Activated naive CD4-positive, alpha-beta T cell (primary cell): ENCODE data around the gene CTU1.

Experiments
- DNase-seq, 4 experiments: peaks; one replicate each; lab custom pipeline; 2025; lab: John Stamatoyannopoulos, UW

Gene CTU1

DNA sequence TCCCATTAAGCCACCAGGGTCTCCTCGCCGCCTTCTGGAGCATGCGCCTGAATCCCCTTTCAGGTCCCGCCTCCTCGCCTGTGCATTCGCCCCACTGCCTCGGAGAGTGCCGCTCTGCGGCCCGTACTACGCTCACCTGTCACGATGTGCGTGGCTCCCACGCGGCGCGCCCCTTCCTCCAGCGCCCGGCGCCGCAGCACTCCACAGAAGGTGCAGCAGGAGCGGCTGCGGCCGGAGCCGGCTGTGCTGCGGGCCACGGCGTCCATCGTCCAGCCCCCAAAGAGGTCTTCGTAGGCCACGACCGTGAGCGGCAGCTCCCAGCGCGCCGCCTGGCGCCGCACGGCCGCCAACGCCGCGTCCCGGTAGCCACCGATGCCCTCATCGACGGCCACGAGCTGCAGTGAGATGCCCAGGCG, 4.3 kb downstream of the CTU1 start:
- no peak for DNase-seq

DNA sequence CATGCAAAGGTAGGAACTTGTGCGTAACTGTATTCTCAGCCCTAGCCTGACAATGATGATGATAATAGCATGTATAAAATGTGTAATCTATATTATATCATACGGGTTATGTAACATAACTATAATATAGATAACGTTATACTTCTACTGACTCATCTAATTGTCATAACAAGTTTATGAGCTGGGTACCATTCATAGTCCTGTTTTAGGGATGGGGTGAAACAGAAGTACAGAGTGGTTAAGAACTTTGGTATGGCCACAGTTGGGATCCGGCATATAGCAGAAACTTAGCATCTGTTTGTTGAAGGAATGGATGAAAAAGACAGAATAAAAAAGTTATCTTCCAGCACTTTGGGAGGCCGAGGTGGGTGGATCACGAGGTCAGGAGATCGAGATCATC, 5.2 kb downstream of the CTU1 start:
- DNase-seq: no peak

DNA sequence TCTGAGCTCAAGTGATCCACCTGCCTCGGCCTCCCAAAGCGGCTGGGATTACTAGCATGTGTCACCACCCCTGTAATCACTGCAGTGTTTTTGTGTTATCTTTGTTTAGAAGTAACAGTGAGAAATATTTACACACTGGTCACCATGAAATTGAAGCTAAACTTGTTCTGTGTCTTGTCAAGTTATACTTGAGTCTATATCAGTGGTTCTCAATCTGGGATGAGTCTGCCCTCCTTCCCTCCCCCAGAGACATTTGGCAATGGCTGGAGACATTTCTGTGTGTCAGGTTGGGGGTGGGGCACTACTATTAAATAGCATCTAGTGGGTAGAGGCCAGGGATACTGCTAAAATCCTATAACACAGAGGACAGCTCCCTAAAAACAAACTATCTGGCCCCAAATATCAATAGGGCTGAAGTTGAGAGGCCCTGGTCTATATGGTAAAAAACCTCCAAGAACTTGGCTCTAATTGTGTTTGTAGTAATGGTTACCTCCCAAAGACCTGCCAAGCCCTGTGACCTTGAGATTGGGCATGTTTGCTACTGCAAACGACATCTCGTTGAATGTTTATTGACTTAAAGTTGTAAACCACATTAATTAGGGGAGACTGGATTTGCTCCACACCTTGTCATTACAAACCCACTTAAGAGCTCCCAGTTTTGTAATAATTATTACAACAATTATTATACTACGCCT, 6.9 kb downstream of the CTU1 start:
- DNase-seq: no peak

DNA sequence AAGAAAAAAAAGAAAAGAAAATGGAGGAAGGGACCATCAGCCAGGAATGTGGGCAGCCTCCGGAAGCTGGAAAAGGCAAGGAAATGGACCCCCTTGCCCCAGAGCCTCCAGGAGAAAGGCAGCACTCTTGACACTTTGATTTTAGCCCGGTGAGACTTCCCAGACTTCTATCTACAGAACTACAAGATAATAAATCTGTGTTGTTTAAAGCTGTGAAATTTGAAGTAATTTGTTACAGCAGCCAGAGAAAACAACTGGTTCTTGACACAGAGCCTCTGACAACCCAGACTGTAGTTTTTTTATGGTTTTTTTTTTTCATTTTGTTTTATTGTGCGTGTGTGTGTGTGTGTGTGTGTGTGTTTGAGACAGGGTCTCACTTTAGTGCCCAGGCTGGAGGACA, 7.6 kb downstream of the CTU1 start:
- DNase-seq: no peak

DNA sequence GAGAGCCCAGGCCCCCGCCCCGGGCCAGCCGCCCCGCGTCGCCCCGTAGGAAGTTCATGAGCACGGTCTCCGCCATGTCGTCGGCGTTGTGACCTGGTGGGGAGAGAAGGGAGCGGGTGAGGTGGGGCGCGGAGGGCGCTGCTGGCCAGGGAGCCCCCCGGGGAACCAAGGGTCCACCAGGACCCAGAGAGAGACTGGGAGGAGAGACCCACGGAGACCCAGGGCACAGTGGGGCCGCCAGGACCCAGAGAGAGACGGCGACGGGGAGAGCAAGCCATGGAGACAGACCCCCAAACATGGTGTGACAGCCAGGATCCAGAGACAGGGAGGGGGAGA, 9.2 kb downstream of the CTU1 start:
- no peak for DNase-seq

DNA sequence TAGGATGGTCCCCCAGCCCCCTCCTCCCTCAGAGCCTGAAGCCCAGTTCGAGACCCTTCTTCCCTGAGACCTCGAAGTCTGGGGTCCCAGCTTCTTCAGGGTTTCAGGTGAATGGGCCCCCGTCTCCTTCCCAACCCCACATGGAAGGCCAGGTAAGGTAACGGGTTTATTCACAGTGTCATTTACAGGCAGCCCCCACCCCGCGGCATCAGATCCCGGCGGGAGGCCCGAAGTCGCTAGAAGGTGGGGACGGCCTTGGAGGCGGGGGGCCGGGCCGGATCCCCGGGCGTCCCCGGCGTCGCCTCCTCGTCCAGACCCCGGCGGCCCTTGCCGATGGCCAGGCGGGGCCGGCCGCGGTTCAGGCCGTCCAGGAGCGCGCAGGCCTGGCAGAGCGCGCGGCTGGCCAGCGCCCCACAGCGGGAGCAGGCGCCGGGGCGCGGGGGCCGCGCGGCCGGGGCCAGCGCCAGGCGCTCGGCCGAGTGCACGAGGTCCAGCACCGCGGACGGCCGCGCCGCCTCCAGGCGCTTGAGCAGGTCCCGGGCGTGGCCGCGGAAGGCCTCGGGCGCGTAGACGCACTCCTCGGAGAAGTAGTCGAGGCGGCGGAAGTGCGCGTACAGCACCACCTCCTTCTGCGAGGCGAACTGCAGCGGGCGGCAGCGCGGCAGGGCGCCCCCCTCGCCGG, 9.7 kb downstream of the CTU1 start:
- DNase-seq: peak in 2 of 4 experiments; percentile 39 to 60

DNA sequence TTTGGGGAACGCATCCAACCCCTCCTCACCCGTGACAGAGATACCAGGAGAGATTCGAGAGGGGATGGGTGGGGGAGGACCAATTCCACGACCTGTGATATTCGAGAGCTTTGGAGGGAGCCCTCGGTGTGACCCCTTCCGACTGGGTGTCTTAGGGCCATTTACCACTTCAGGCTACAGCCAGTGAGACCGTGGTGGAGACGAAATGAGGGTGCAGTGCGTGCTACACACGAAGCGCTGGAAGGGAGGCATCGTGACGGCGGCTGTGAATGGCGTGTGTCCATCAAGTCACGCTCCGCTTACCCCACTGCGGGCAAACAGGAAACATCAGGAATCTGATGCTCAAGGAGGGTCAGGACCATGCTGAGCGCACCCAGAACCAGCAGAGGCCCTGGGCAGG, 10.4 kb downstream of the CTU1 start:
- no peak for DNase-seq

DNA sequence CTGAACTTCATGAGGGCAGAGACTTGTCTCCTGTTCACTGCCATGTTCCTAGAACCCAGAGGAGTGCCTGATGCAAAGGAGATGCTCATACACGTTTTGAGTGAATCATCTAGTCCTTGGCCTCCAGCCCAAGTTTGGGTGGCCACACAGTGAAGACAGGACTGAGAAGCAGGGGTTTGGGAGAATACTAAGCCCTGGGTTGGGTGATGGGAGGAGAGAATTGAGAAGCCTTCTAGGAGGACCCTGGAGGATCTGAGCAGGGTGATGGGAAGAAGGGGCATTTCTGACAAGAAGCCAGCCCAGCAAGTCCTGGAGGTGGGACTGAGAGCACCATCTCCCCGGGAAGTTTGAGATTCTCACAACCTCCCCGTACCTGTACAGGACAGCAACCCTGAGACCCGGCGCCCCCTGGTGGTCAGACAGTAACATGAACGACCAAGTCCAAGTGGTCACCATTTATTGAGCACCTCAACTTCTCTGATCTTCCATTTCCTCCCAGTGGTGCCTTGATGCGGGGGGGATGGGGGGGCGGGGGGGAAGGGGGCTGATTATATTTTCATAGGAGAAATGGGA, 11.0 kb downstream of the CTU1 start:
- DNase-seq: peak; percentile 23 to 59 (median 56)

DNA sequence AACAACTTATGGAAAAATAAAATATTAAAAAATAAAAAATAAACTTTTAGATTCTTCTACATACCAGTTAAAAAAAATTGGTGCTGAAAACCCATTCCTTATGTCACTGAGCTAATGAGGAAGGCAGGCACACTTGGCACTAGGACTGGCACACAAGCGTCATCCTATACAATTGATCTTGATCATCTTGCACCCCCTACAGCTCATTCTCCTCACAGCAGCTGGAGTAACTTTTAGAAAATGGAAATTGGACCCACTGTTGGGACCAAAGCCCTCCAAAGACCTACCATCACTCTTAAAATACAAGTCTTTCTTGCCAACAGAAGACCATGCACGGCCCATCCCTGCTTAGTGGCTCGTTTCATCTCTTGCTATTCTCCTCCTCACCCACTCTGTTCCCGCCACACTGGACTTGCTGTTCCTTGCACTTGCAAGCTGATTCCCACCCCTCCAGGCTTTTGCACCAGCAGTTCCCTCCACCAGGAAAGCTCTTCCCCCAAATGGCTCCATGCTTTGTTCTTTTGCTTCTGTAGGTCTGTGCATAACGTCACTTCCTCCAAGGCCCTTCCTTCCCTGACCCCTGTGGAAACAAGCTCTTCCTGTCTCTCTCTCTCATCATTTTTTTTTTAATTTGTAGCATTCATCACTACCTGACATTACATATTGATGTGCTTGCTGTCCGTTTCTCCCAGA, 11.6 kb downstream of the CTU1 start:
- DNase-seq: no peak

DNA sequence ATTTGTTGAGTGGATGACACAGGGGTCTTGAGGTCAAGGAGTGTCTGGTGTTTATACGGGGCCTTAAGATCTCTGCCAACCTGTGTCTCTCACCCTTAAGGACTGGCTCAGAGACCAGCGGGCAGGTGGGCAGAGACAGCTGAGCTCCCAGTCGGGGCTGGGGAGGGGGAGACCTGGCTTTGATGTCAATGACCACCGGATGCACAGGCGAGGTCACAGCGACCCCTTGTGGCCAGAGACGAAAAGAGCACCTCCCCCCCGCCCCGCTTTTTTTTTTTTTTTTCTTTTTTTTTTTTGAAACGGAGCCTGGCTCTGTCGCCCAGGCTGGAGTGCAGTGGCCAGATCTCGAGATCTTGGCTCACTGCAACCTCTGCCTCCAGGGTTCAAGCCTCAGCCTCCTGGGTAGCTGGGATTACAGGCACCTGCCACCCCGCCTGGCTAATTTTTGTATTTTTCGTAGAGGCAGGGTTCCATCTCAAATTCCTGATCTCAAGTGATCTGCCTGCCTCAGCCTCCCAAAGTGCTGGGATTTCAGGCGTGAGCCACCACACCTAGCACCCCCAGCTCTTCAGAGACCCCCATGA, 13.4 kb downstream of the CTU1 start:
- no peak for DNase-seq

DNA sequence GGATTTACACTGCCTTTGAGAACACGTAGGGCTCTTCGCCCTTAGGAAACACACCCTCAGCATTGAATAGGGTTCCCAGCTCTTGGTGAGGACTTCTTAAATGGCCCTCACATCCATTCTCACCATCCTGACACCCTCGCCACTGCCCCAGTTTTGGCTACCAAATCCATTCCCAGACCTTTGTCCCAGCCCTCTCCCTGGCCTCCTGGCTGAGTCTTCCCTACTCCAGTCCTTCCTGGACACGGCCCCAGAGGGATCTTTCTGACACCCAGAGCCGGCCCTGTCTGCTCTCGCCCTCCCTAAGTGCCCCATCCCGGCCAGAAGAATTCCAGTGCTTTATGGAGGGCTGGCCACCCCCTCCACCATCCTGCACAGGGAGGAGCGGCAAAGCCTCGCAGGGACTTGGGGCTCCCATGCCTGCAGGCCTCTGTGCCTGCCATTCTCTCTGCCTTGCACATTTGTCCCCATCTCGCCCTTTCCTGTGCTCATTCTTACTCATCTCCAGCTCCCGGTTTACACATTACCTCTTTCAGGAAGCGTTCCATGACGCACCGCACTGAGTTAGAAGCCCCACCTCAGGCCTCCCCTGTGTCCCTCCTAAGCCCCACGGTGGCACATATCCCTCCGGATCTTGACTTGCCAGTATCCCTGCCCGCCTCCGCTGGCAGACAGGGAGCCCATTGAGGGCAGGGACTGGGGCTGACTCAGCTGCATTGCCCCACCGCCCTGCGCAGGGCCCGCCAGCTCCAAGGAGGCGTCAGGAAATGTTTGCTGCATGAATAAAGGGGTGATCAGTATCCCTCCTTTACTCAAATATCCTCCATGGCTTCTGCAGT, 14.5 kb downstream of the CTU1 start:
- DNase-seq: no peak

DNA sequence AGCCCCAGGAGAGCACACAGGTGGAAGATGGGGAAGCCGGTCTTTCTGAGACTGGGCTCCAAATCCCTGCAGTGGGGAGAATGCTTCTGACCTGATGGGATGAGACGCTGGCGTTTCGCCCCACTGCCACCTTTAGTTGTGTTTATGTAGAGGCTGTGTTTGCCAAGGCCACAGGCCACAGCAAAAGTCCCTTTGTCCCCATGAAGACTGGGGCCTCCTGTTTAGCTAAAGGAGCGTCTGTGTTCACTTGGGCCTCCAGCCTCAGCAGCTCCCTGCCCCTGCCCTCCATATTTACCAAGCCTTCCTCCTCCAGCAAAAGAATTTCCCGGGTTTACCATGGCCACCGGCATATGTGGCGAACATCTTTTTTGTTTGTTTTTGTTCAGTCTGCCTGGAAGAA, 15.1 kb downstream of the CTU1 start:
- DNase-seq: no peak

DNA sequence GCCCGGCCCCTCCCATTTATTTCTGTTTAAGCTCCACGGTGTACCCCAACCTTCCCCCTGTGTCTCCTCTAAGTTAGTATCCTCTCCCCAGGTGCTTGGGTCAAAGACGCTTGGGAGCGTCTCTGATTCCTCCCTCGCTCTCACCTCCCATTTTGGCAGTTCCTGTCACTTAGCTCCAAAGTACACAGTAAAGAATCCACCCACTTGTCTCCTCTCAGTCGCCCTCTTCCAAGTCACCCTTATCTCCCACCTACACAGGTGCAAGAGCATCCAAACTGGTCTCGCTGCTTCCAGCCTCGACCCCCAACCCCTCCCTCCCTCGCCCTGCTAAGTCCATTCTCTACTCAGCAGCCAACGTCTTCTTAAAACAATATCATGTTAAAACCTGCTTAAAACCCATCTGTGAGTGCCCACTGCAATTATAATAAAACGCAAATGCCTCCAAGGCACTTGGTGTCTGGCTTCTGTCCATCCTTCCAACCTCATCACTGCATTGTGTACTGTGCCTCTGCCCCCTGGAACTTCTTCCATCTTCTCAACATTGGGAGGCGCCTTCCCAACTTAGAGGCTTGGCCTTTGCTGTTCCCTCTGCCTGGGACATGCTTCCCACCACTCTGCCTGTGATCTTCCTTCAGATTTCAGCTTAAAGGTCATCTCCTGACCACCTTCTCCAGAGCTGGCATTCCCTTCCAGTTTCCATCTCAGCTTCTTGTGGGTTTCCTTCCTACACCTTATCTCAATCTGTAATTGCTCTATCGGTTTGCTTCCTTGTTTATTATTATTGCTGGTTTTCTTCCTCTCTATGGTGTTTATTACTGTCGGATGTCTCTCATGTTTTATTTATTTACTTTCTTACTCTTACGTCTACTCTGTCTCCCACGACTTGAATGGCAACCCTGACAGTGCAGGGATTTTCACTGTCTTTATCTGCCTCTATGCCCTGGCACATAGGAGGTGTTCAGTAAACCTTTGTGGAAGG, 16.0 kb downstream of the CTU1 start:
- no peak for DNase-seq

DNA sequence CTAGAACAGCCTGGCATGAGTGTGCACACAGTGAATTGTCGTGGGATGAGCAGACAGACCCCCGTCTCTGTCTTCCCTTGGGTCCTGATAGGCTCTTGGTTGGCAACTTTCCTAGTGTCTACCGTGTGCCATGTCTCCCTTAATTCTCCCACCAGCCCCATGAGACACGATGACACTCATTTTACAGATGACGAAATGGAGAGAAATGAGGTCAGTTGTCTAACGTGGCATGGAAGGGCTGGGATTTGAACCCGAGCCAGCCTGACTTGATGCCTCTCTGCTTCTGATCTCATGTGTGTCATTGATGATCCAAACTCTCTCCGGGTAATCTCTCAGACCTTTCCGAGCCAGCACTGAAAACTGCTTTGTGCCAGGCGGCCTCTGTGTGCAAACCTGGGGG, 17.1 kb downstream of the CTU1 start:
- DNase-seq: no peak

DNA sequence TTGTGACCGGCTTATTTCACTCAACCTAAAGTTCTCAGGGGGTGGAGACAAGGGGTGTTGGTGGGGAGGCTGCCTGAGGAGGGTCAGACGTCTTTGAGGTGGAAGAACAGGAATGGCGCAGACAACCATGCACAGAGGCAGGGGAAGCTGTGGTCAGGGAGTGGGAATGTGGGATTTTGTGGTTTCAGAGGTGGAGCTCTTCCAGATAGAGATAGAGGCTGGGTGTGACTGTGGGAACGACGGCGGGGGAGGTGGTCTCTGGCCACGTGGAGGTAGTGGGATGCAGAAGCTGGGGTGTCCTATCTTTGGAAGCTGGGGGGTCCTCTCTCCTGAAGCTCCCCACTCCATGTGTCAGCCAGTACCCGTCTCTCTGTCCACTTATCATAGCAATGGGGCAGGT, 17.7 kb downstream of the CTU1 start:
- DNase-seq: no peak

DNA sequence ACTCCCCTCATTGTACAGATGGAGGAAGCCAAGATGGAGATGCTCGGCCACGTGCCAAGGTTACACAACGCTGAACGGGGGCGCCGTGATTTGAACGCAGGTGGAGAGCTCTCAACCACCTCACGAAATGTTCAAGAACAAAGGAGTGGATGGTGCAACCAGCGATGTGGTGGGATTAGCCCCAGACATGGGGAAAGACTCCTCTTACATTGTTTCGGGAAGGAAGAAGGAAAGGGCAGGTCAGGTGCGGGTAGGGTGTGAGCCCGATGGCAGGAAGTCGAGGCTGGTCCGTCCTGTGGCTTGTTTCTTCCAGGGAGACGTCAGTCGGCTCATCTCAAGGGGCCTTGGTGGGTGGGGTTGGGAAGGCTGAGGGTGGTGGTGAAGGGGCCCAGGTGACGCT, 18.4 kb downstream of the CTU1 start:
- DNase-seq: no peak

DNA sequence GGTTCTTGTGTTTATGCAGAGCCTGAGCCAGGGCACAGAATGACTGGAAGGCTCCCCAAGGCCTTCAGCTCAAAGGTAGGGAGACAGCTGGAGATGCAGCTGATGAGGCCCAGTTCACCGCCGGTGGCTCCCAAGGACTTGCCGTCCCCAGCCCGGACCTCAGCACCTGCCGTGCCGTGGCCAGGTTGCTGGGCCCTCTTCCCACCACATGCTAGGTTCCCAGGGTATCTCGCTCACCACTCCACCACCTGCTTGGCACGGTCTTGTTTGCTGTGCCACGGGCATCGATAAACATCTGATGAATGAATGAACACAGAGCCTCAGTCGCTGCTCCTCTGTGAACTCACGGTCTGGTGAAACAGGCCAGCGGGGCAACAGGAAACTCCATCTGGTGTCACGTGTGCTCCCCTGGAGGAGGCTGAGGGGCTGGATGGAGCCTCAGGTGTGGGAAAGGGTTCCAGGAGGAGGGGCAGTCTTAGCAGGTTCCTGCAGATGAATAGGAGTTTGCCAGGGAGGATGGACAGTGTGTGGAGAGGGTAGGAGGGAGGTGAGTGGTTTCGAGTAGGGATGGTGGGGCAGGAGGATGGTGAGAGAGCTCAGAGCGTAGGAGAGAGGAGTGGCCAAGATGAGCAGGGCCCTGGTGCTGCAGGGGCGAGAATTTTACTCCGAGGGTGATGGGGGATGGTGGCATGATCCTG, 21.9 kb downstream of the CTU1 start:
- DNase-seq: no peak

DNA sequence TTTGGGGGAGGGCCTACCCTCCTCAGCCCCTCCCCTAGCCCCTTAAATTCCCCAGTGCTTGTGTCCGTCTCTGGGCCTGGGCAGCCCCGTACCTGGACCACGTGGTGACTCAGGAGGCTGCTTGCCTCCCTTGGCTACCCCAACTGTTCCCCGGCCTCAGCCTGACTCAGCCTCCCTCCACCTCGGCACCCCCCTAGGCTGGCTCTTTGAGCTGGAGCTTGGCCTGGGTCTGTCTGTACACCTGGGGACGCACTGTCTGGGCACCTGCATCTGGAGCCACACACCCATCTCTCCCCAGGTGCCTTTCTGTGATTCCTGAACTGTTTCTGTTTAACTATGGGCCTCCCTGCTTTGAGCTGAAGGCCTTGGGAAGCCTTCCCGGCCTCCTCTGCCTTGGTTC, 23.7 kb downstream of the CTU1 start:
- DNase-seq: no peak

DNA sequence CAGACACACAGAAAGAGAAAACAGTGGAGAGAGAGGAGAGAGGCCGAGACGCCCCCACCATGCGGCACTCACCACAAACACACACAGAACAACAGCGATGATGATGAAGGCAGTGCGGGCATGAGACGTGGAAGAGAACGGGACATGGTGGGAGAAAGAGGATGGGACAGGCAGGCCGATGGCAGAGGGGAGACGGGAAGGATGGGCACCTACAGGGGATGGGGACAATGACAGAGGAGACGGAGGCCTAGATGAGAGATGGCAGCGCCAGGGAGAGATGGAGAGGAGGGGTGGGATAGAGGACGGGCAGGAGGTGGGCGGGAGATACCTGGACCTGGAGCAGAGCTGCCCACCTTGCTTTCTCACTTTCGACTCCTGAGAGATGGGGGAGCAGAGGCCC, 24.4 kb downstream of the CTU1 start:
- DNase-seq: no peak

DNA sequence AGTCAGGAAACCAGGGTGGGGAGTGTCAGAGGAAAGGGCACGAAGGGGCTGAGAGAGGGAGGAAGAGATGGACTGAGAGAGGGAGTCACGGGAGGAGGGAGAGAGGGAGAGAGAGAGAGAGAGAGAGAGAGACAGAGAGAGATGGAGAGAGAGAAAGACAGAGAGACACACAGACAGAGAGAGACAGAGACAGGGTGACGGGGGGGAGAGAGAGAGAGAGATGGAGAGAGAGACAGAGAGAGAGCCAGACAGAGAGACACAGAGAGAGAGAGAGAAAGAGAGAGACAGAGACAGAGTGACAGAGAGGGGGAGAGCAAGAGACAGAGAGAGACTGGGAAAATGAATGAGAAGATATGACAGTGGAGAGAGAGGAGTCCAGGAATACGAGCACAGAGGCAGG, 25.0 kb downstream of the CTU1 start:
- DNase-seq: no peak
